Hepatocyte (in vitro differentiated cells): ENCODE results near the gene CEMIP2. TPM values are rescaled to one million over a fixed set of nuclear protein-coding genes. Genes with fewer than 3 reads are reported as not detected.
A peak's percentile ranks its signal among the peaks of the same experiment; 100 is the strongest.

Source experiments
- DNase-seq: peaks from one replicate; pipeline ENCODE4 v3.0.0-alpha.2; 2016; ENCODE audit warnings: low spot score
- H2AFZ ChIP-seq: fragments of 200-600 bp; sonication (generic); 2 replicates; pipeline ENCODE4 v1.6.0; 2016; ENCODE audit warnings: antibody characterized with exemption, mild to moderate bottlenecking
- H3K27ac ChIP-seq: fragments of 200-600 bp; sonication (generic); 2 replicates; pipeline ENCODE4 v1.5.1; 2016; ENCODE audit warnings: mild to moderate bottlenecking
- H3K27me3 ChIP-seq: fragments of 200-600 bp; sonication (generic); 2 replicates; pipeline ENCODE4 v1.6.1; 2016
- H3K36me3 ChIP-seq: fragments of 200-600 bp; sonication (generic); replicated peaks from 2 replicates; pipeline ENCODE4 v1.5.1; 2016; ENCODE audit warnings: low read depth; ENCODE audit not compliant: insufficient read depth
- H3K4me1 ChIP-seq: fragments of 200-600 bp; sonication (generic); 2 replicates; pipeline ENCODE4 v1.5.1; 2016; ENCODE audit warnings: mild to moderate bottlenecking, moderate library complexity; ENCODE audit not compliant: insufficient read depth
- H3K4me2 ChIP-seq: fragments of 200-600 bp; sonication (generic); 2 replicates; pipeline ENCODE4 v1.6.0; 2016
- H3K4me3 ChIP-seq: fragments of 200-600 bp; sonication (generic); 2 replicates; pipeline ENCODE4 v1.5.1; 2016; ENCODE audit warnings: mild to moderate bottlenecking
- H3K79me2 ChIP-seq: fragments of 200-600 bp; sonication (generic); 2 replicates; pipeline ENCODE4 v1.6.0; 2017; ENCODE audit warnings: mild to moderate bottlenecking
- H3K9me2 ChIP-seq: fragments of 200-600 bp; sonication (generic); replicated peaks from 2 replicates; pipeline ENCODE4 v1.6.0; 2017; ENCODE audit warnings: mild to moderate bottlenecking; ENCODE audit not compliant: insufficient read depth
- H3K9me3 ChIP-seq: fragments of 200-600 bp; sonication (generic); 2 replicates; pipeline ENCODE4 v1.5.1; 2016; ENCODE audit warnings: low read depth, mild to moderate bottlenecking
- H4K20me1 ChIP-seq: fragments of 200-600 bp; sonication (generic); 2 replicates; pipeline ENCODE4 v1.6.0; 2016; ENCODE audit warnings: mild to moderate bottlenecking; ENCODE audit not compliant: insufficient read depth, poor library complexity, severe bottlenecking
- CTCF ChIP-seq: fragments of 200-600 bp; sonication (generic); IDR thresholded peaks from 2 replicates; pipeline ENCODE4 v1.5.1; 2016; ENCODE audit warnings: antibody characterized with exemption, mild to moderate bottlenecking; ENCODE audit not compliant: poor library complexity
- EZH2 ChIP-seq: fragments of 200-600 bp; sonication (generic); IDR thresholded peaks from 2 replicates; pipeline ENCODE4 v1.6.1; 2016; ENCODE audit warnings: antibody characterized with exemption, mild to moderate bottlenecking, borderline replicate concordance
- EZH2phosphoT487 ChIP-seq: fragments of 200-600 bp; sonication (generic); IDR thresholded peaks from one replicate; pipeline ENCODE4 v1.6.1; 2018; ENCODE audit warnings: antibody characterized with exemption, mild to moderate bottlenecking, low read depth, moderate library complexity; ENCODE audit not compliant: unreplicated experiment, severe bottlenecking
- WGBS: methylation state at CpG from one replicate; pipeline ENCODE4 v1.1.6; 2016; ENCODE audit warnings: low lambda C conversion rate; ENCODE audit errors: missing lambda C conversion rate; 5-methylcytosine and 5-hydroxymethylcytosine counted together
- polyA plus RNA-seq: library from polyadenylated mRNA; unstranded; fragments of >200 nt; fragmentation: Nextera tagmentation; extraction: Ambion mirVana; gene quantifications from 2 replicates; pipeline ENCODE4 v1.2.1, GENCODE V29; 2016
- total RNA-seq: library from RNA; depleted of rRNA; stranded (reverse); fragments of >200 nt; gene quantifications from 2 replicates; pipeline ENCODE4 v1.2.3, GENCODE V29; 2014

CEMIP2 gene
- total and polyA plus RNA-seq, 2 experiments from 2014 or later, result 45.2 to 94.2 TPM

DNA sequence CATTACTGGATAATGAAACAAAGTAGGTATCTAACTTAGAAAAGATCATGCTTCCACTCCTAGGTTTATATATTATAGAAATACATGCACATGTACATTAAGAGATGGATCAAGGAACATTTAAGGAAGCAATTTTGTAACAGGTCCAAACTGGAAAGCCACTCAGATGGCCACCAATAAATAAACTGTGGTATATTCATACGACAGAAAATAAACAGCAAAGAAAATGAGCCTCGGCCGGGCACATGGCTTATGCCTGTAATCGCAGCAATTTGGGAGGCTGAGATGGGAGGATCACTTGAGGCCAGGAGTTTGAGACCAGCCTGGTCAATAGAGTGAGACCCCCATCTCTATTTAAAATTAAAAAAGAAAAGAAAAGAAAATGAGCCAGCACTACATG, 25.6 kb downstream of the CEMIP2 start:
- H3K4me2 ChIP-seq, result peak overlapping the region; percentile 57
- no peak for DNase-seq

DNA sequence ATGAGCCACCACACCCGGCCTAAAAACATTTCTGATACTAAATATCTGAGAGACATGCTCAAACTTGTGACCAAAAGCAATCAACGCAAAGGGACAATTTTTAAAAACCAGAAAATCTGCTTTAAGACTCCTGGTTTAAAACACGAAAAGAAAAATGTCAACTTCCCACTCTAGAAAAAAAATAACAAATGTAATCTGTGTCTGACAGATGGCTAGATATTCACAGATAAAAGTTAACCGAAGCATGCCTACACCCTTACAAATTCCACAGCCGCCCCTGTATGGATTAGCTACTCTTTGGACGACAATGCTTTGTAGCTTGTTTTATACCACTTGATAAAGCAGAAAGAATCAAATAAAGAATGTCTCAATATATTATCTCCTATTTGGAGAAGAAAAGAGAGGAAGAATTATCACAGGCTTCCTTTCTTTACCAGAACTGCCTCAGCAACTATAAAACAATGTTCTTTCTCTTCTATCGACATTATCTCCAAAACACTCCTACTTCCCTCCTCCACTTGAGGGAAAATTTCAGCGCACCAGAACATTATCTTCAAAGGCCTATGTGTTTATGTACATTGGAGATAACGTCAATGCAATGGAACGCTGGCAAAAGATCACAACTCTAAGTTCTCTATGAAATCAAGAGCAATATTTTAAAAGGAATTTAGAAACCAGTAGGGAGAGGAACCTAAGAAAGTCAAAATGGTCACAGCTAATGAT, 26.2 kb downstream of the CEMIP2 start:
- Histone ChIP-seq H4K20me1 (no peaks in the 10 kb centered on the region), H3K9me3 (no peaks in the 10 kb centered on the region), H3K4me3 (no peak overlapping the region), H3K4me2 (peak overlapping the region; percentile 57), H3K36me3 (no peaks in the 10 kb centered on the region), H3K27me3 (no peaks in the 10 kb centered on the region), H3K9me2 (no peaks in the 10 kb centered on the region), H3K4me1 (peaks cover 34% of the 10 kb centered on the region), H3K79me2 (peaks cover 79% of the 10 kb centered on the region), H2AFZ (no peak overlapping the region), H3K27ac (peak overlapping the region; percentile 74)
- WGBS, result 13% methylated on average over 10 of the region's 10 CpGs
- TF ChIP-seq EZH2 (no peak), EZH2phosphoT487 (no peak), CTCF (no peak)
- peak; percentile 57 for DNase-seq

More for the DNA sequence above, 25.6 kb downstream of the CEMIP2 start:
- Histone ChIP-seq H2AFZ (no peak overlapping the region), H3K27me3 (no peaks in the 10 kb centered on the region), H3K4me3 (no peak overlapping the region), H3K27ac (peak overlapping the region; percentile 74), H3K9me2 (no peaks in the 10 kb centered on the region), H3K36me3 (no peaks in the 10 kb centered on the region), H4K20me1 (no peaks in the 10 kb centered on the region), H3K79me2 (peaks cover 79% of the 10 kb centered on the region), H3K4me1 (peaks cover 34% of the 10 kb centered on the region), H3K9me3 (no peaks in the 10 kb centered on the region)
- no peak for TF ChIP-seq EZH2
- no peak for TF ChIP-seq EZH2phosphoT487
- no peak for TF ChIP-seq CTCF
- WGBS, result 78% methylated on average over 4 of the region's 4 CpGs

DNA sequence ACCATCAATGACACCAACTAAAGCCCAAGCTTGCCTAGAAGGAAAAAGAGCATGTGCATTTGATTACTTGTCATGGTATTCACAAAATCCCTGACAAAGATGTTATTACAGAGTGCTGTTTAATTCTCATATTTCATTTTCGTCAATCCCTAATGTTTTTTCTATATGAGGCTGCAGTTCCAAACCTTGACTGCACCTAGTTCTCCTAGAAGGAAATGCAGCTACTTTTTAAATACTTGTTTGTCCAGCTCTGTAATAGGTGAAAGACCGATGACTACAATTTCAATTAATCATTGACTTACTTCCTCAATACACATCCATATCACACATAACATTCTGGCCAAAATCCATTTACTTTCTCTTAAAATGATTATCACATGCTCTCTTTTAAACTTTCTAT, 28.1 kb downstream of the CEMIP2 start:
- no peak for TF ChIP-seq EZH2
- no peak for TF ChIP-seq EZH2phosphoT487
- TF ChIP-seq CTCF, result no peak
- WGBS, result 65% methylated on average over 2 of the region's 2 CpGs
- H3K27me3 ChIP-seq, result no peaks in the 10 kb centered on the region
- H3K9me3 ChIP-seq, result no peaks in the 10 kb centered on the region
- H3K4me3 ChIP-seq, result no peak overlapping the region
- H3K36me3 ChIP-seq, result no peaks in the 10 kb centered on the region
- peaks cover 34% of the 10 kb centered on the region for H3K4me1 ChIP-seq
- H2AFZ ChIP-seq, result no peak overlapping the region
- DNase-seq, result no peak
- H3K9me2 ChIP-seq, result no peaks in the 10 kb centered on the region
- peak overlapping the region; percentile 46 for H3K27ac ChIP-seq
- H3K4me2 ChIP-seq, result peak overlapping the region; percentile 45
- peaks cover 80% of the 10 kb centered on the region for H3K79me2 ChIP-seq
- H4K20me1 ChIP-seq, result no peaks in the 10 kb centered on the region
